ENCODE results near the gene COX4I1. TPM values are rescaled to one million over a fixed set of nuclear protein-coding genes. Genes with fewer than 3 reads are reported as not detected.

COX4I1 gene
- total and polyA plus RNA-seq, 2 of the 8 experiments (the other 6 are each of a cell fraction or from before 2014, with no cell fraction given) = 507 to 707 TPM

DNA sequence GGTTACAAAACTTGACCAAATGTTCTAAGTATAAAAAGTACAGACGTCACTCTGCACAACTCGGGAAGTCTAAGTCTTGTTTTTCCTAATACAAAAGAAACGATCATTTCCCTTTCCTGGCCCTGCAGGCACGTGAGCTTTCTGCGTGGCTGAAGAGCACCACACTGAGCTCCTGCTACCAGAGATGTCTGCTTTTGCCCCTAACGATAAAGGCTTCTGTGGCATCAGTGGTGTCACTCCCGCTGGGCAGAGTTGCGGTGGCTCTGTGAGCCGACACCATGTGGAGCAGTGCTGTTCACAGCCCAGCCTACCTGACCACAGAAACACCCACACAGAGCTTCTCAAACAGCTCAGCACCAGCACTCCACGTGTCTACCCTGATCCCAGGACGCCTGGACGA, 20.6 kb upstream of the COX4I1 start:
- no peak overlapping the region for H2AK5ac ChIP-seq (ENCODE audit: low read depth, low read length)
- H3K14ac ChIP-seq (ENCODE audit: insufficient read length) = no peak overlapping the region
- H3K9me3 ChIP-seq (ENCODE audit: insufficient read depth in 2 of 2, low read depth in 1 of 2, low read length in 1 of 2) = no peaks in the 10 kb centered on the region
- H3K23ac ChIP-seq (ENCODE audit: insufficient read length) = no peak overlapping the region
- no peak overlapping the region for H2BK12ac ChIP-seq (ENCODE audit: low read depth, low read length)
- H3K56ac ChIP-seq (replicated peaks; ENCODE audit: insufficient read length, low read depth, low read length) = no peak overlapping the region
- no peaks in the 10 kb centered on the region for H3K27me3 ChIP-seq (replicated peaks in 1 of 4; ENCODE audit: control insufficient read depth in 3 of 4, extremely low read depth in 1 of 4, insufficient read depth in 3 of 4, low read length in 3 of 4)
- no peak overlapping the region for H2BK120ac ChIP-seq (replicated peaks; ENCODE audit: low read depth, low read length)
- H3K79me2 ChIP-seq (ENCODE audit: control insufficient read depth in 1 of 2, insufficient read depth in 2 of 2, low read length in 2 of 2) = no peaks in the 10 kb centered on the region
- FAIRE-seq (no peak), DNase-seq (ENCODE audit: low read depth in 1 of 2, low spot score in 2 of 2) (no peak)
- H4K91ac ChIP-seq (replicated peaks; ENCODE audit: insufficient read length, low read length) = no peak overlapping the region
- no peak overlapping the region for H3K27ac ChIP-seq (ENCODE audit: low read depth, low read length)
- H3K18ac ChIP-seq (ENCODE audit: extremely low read depth, low read length) = no peak overlapping the region
- 94% methylated on average over 12 of the region's 12 CpGs; no CpG with 5 or more reads in 1 of the 2 experiments for WGBS, 2 experiments (ENCODE audit: extremely low coverage in 1 of 2, insufficient coverage in 1 of 2, insufficient read length in 1 of 2, insufficient replicate concordance in 2 of 2, low coverage in 1 of 2, low lambda C conversion rate in 2 of 2, missing lambda C conversion rate in 1 of 2)
- H4K5ac ChIP-seq (ENCODE audit: insufficient read length, low read depth, low read length) = no peak overlapping the region
- H2BK20ac ChIP-seq (ENCODE audit: low read length) = no peak overlapping the region
- no peak overlapping the region for H2BK5ac ChIP-seq (ENCODE audit: low read depth, low read length)
- peaks cover 2 to 6% of the 10 kb centered on the region in 2 experiments for H4K20me1 ChIP-seq (replicated peaks in 1 of 2; ENCODE audit: control insufficient read depth in 1 of 2, insufficient read depth in 2 of 2, low read length in 2 of 2)
- H3K79me1 ChIP-seq (ENCODE audit: low read depth, low read length) = peaks cover 7% of the 10 kb centered on the region
- H3K4me2 ChIP-seq (ENCODE audit: insufficient read depth in 1 of 2, low read depth in 2 of 2, low read length in 2 of 2) = no peak overlapping the region
- H3K4me3 ChIP-seq (ENCODE audit: extremely low read depth in 1 of 4, insufficient read depth in 2 of 4, low read depth in 3 of 4, low read length in 4 of 4) = no peak overlapping the region
- POLR2A ChIA-PET (ENCODE audit: partially characterized antibody) = interaction anchor here (1.5 kb wide), 2 partner anchors 8 to 15 kb away, joined by 6 to 7 read pairs; no protein-coding TSS in a partner anchor
- H3K4me1 ChIP-seq (replicated peaks in 1 of 4; ENCODE audit: control insufficient read depth in 3 of 4, insufficient read depth in 4 of 4, low read length in 3 of 4) = no peaks in the 10 kb centered on the region
- CTCF ChIA-PET (ENCODE audit: partially characterized antibody) = interaction anchor here (0.6 to 1.7 kb wide), 5 partner anchors 9 to 214 kb away, joined by 3 to 5 read pairs (median 3); no protein-coding TSS in a partner anchor
- no peak overlapping the region for H3K9ac ChIP-seq (replicated peaks in 1 of 4; ENCODE audit: extremely low read depth in 1 of 4, low read depth in 3 of 4, low read length in 3 of 4)
- H3K36me3 ChIP-seq (ENCODE audit: control insufficient read depth in 2 of 4, insufficient read depth in 4 of 4, low read length in 3 of 4) = peaks cover 17 to 39% (median 24%) of the 10 kb centered on the region in 4 experiments
- no peak overlapping the region for H4K8ac ChIP-seq (ENCODE audit: extremely low read depth, insufficient read depth, low read length)
- H2BK15ac ChIP-seq (ENCODE audit: low read length) = no peak overlapping the region
- no peak overlapping the region for H2AFZ ChIP-seq (ENCODE audit: low read length)
- H3K4ac ChIP-seq (replicated peaks; ENCODE audit: insufficient read length, low read depth, low read length) = no peak overlapping the region
- H3K23me2 ChIP-seq (ENCODE audit: low read depth, low read length) = no peaks in the 10 kb centered on the region
- TF ChIP-seq CHD2 (IDR thresholded peaks at IDR 0.05; ENCODE audit: low read length) (no peak), EZH2 (IDR thresholded peaks at IDR 0.05; ENCODE audit: low read depth, low read length, severe bottlenecking) (no peak), TBP (IDR thresholded peaks at IDR 0.05; ENCODE audit: low read depth, low read length) (no peak), RAD21 (IDR thresholded peaks at IDR 0.05 in 1 of 2, conservative IDR thresholded peaks at IDR 0.05 in 1 of 2; ENCODE audit: low read depth in 2 of 2, low read length in 2 of 2) (no peak), ZNF274 (IDR thresholded peaks at IDR 0.05; ENCODE audit: borderline replicate concordance, extremely low read depth, low read length) (no peak), EP300 (IDR thresholded peaks at IDR 0.05; ENCODE audit: borderline replicate concordance in 1 of 2, low read depth in 2 of 2, low read length in 2 of 2) (no peak), YY1 (IDR thresholded peaks at IDR 0.05; ENCODE audit: low read depth, low read length) (no peak), POLR2AphosphoS5 (IDR thresholded peaks at IDR 0.05; ENCODE audit: low read depth, low read length) (no peak), JUN (IDR thresholded peaks at IDR 0.05; ENCODE audit: low read depth, low read length) (no peak), BCL11A (IDR thresholded peaks at IDR 0.05; ENCODE audit: low read depth in 2 of 2, low read length in 2 of 2) (no peak), RXRA (IDR thresholded peaks at IDR 0.05; ENCODE audit: insufficient read depth, low read depth, low read length) (no peak), GTF2F1 (IDR thresholded peaks at IDR 0.05; ENCODE audit: borderline replicate concordance, low read depth, low read length) (no peak)
